ENCODE results near the gene C5orf63. TPM values are rescaled to one million over a fixed set of nuclear protein-coding genes. Genes with fewer than 3 reads are reported as not detected.

C5orf63 gene
- total and polyA plus RNA-seq, 2 experiments from 2014 or later: 6.8 to 10.5 TPM

DNA sequence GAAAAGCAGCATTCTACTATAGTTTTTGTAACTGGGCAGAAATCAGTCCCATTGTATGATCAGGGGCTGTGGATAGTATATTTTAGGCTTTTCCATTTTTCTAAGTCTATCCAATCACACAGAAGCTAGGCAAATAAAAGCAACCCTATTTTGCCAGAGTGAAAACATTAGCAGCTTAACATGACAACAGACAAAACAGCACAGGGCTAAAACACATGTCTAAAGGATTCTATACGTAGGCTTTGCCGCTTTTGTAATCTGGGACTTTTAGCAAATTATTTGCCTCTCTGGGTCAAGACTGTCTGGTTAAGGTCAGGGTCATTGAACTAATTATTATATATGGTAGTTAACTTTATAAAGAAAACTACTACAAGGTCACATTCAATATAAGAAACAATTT is 47.1 kb downstream of the C5orf63 start:
- H3K27me3 Mint-ChIP-seq (ENCODE audit: insufficient read depth, low read depth, poor library complexity): peaks cover 3% of the 10 kb centered on the region
- Histone ChIP-seq H3K36me3 (ENCODE audit: insufficient read depth) (no peaks in the 10 kb centered on the region), H3K4me2 (no peak overlapping the region), H3K79me2 (replicated peaks; ENCODE audit: insufficient read depth) (peaks cover 36% of the 10 kb centered on the region), H3K27ac (ENCODE audit: low read depth) (no peak overlapping the region), H3K27me3 (ENCODE audit: insufficient read depth) (peaks cover 16% of the 10 kb centered on the region), H3K9me2 (ENCODE audit: insufficient read depth) (peaks cover 7% of the 10 kb centered on the region; the same call in 1 of the 2 replicates), H2AFZ (no peak overlapping the region), H3K4me1 (ENCODE audit: insufficient read depth) (peaks cover 23% of the 10 kb centered on the region), H3F3A (replicated peaks; ENCODE audit: low read depth) (no peaks in the 10 kb centered on the region), H3K4me3 (no peak overlapping the region), H4K20me1 (replicated peaks; ENCODE audit: insufficient read depth) (peaks cover 6% of the 10 kb centered on the region; the same call in 1 of the 2 replicates)
- H3K27ac Mint-ChIP-seq: no peak overlapping the region
- DNase-seq (ENCODE audit: low spot score) (no peak), ATAC-seq (no peak)
- TF ChIP-seq STAT1 (IDR thresholded peaks at IDR 0.05; ENCODE audit: unreplicated experiment) (no peak), ZNF331 (CRISPR knock-in tag; IDR thresholded peaks at IDR 0.05; ENCODE audit: low read depth) (no peak), EZH2phosphoT487 (IDR thresholded peaks at IDR 0.05; ENCODE audit: unreplicated experiment) (no peak), JUNB (IDR thresholded peaks at IDR 0.05; ENCODE audit: unreplicated experiment) (no peak), NANOG (IDR thresholded peaks at IDR 0.05; ENCODE audit: borderline replicate concordance) (no peak), CREB1 (CRISPR knock-in tag; IDR thresholded peaks at IDR 0.05; ENCODE audit: low read depth) (no peak), ZNF114 (CRISPR knock-in tag; IDR thresholded peaks at IDR 0.05) (no peak), POLR2AphosphoS5 (IDR thresholded peaks at IDR 0.05; ENCODE audit: low read depth) (no peak), EZH2 (IDR thresholded peaks at IDR 0.05; ENCODE audit: low read depth, unreplicated experiment) (no peak)
- TF ChIP-seq, protein P1, sequence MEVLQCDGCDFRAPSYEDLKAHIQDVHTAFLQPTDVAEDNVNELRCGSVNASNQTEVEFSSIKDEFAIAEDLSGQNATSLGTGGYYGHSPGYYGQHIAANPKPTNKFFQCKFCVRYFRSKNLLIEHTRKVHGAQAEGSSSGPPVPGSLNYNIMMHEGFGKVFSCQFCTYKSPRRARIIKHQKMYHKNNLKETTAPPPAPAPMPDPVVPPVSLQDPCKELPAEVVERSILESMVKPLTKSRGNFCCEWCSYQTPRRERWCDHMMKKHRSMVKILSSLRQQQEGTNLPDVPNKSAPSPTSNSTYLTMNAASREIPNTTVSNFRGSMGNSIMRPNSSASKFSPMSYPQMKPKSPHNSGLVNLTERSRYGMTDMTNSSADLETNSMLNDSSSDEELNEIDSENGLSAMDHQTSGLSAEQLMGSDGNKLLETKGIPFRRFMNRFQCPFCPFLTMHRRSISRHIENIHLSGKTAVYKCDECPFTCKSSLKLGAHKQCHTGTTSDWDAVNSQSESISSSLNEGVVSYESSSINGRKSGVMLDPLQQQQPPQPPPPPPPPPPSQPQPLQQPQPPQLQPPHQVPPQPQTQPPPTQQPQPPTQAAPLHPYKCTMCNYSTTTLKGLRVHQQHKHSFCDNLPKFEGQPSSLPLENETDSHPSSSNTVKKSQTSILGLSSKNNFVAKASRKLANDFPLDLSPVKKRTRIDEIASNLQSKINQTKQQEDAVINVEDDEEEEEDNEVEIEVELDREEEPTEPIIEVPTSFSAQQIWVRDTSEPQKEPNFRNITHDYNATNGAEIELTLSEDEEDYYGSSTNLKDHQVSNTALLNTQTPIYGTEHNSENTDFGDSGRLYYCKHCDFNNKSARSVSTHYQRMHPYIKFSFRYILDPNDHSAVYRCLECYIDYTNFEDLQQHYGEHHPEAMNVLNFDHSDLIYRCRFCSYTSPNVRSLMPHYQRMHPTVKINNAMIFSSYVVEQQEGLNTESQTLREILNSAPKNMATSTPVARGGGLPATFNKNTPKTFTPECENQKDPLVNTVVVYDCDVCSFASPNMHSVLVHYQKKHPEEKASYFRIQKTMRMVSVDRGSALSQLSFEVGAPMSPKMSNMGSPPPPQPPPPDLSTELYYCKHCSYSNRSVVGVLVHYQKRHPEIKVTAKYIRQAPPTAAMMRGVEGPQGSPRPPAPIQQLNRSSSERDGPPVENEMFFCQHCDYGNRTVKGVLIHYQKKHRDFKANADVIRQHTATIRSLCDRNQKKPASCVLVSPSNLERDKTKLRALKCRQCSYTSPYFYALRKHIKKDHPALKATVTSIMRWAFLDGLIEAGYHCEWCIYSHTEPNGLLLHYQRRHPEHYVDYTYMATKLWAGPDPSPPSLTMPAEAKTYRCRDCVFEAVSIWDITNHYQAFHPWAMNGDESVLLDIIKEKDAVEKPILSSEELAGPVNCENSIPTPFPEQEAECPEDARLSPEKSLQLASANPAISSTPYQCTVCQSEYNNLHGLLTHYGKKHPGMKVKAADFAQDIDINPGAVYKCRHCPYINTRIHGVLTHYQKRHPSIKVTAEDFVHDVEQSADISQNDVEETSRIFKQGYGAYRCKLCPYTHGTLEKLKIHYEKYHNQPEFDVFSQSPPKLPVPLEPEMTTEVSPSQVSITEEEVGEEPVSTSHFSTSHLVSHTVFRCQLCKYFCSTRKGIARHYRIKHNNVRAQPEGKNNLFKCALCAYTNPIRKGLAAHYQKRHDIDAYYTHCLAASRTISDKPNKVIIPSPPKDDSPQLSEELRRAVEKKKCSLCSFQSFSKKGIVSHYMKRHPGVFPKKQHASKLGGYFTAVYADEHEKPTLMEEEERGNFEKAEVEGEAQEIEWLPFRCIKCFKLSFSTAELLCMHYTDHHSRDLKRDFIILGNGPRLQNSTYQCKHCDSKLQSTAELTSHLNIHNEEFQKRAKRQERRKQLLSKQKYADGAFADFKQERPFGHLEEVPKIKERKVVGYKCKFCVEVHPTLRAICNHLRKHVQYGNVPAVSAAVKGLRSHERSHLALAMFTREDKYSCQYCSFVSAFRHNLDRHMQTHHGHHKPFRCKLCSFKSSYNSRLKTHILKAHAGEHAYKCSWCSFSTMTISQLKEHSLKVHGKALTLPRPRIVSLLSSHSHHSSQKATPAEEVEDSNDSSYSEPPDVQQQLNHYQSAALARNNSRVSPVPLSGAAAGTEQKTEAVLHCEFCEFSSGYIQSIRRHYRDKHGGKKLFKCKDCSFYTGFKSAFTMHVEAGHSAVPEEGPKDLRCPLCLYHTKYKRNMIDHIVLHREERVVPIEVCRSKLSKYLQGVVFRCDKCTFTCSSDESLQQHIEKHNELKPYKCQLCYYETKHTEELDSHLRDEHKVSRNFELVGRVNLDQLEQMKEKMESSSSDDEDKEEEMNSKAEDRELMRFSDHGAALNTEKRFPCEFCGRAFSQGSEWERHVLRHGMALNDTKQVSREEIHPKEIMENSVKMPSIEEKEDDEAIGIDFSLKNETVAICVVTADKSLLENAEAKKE (CRISPR knock-in tag; IDR thresholded peaks at IDR 0.05): no peak
- TF ChIP-seq, protein P2, sequence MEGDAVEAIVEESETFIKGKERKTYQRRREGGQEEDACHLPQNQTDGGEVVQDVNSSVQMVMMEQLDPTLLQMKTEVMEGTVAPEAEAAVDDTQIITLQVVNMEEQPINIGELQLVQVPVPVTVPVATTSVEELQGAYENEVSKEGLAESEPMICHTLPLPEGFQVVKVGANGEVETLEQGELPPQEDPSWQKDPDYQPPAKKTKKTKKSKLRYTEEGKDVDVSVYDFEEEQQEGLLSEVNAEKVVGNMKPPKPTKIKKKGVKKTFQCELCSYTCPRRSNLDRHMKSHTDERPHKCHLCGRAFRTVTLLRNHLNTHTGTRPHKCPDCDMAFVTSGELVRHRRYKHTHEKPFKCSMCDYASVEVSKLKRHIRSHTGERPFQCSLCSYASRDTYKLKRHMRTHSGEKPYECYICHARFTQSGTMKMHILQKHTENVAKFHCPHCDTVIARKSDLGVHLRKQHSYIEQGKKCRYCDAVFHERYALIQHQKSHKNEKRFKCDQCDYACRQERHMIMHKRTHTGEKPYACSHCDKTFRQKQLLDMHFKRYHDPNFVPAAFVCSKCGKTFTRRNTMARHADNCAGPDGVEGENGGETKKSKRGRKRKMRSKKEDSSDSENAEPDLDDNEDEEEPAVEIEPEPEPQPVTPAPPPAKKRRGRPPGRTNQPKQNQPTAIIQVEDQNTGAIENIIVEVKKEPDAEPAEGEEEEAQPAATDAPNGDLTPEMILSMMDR (conservative IDR thresholded peaks at IDR 0.05; ENCODE audit: low read depth in 2 of 2): no peak
- TF ChIP-seq, protein P3, sequence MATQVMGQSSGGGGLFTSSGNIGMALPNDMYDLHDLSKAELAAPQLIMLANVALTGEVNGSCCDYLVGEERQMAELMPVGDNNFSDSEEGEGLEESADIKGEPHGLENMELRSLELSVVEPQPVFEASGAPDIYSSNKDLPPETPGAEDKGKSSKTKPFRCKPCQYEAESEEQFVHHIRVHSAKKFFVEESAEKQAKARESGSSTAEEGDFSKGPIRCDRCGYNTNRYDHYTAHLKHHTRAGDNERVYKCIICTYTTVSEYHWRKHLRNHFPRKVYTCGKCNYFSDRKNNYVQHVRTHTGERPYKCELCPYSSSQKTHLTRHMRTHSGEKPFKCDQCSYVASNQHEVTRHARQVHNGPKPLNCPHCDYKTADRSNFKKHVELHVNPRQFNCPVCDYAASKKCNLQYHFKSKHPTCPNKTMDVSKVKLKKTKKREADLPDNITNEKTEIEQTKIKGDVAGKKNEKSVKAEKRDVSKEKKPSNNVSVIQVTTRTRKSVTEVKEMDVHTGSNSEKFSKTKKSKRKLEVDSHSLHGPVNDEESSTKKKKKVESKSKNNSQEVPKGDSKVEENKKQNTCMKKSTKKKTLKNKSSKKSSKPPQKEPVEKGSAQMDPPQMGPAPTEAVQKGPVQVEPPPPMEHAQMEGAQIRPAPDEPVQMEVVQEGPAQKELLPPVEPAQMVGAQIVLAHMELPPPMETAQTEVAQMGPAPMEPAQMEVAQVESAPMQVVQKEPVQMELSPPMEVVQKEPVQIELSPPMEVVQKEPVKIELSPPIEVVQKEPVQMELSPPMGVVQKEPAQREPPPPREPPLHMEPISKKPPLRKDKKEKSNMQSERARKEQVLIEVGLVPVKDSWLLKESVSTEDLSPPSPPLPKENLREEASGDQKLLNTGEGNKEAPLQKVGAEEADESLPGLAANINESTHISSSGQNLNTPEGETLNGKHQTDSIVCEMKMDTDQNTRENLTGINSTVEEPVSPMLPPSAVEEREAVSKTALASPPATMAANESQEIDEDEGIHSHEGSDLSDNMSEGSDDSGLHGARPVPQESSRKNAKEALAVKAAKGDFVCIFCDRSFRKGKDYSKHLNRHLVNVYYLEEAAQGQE (IDR thresholded peaks at IDR 0.05; ENCODE audit: unreplicated experiment): no peak
- TF ChIP-seq, protein P4, sequence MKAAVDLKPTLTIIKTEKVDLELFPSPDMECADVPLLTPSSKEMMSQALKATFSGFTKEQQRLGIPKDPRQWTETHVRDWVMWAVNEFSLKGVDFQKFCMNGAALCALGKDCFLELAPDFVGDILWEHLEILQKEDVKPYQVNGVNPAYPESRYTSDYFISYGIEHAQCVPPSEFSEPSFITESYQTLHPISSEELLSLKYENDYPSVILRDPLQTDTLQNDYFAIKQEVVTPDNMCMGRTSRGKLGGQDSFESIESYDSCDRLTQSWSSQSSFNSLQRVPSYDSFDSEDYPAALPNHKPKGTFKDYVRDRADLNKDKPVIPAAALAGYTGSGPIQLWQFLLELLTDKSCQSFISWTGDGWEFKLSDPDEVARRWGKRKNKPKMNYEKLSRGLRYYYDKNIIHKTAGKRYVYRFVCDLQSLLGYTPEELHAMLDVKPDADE (IDR thresholded peaks at IDR 0.05): no peak
- H3K4me3 Mint-ChIP-seq: no peak overlapping the region
- no peaks in the 10 kb centered on the region for H3K36me3 Mint-ChIP-seq (ENCODE audit: low read depth)
- no peaks in the 10 kb centered on the region for H3K9me3 Mint-ChIP-seq
- H3K4me1 Mint-ChIP-seq: peaks cover 31% of the 10 kb centered on the region
